H9 (cell line): ENCODE measurements around the gene PEA15. TPM values are rescaled to one million over a fixed set of nuclear protein-coding genes. Genes with fewer than 3 reads are reported as not detected.

Experiments used
- DNase-seq: peaks from one replicate; pipeline ENCODE4 v3.0.0-alpha.2; 2017
- H2AFZ ChIP-seq: one replicate; pipeline ENCODE4 v1.6.1; 2013; ENCODE audit warnings: mild to moderate bottlenecking, low read length, control low read depth, moderate library complexity
- H2AK5ac ChIP-seq: 2 replicates; pipeline ENCODE4 v1.6.1; 2013; ENCODE audit warnings: low read length, control low read depth, mixed read lengths; ENCODE audit not compliant: insufficient read length
- H2BK120ac ChIP-seq: one replicate; pipeline ENCODE4 v1.6.1; 2013; ENCODE audit warnings: low read depth, mild to moderate bottlenecking, low read length, control low read depth, inconsistent platforms; ENCODE audit not compliant: poor library complexity, severe bottlenecking
- H2BK12ac ChIP-seq: 2 replicates; pipeline ENCODE4 v1.6.1; 2013; ENCODE audit warnings: low read length, control low read depth, mixed read lengths, low read depth; ENCODE audit not compliant: insufficient read length
- H2BK15ac ChIP-seq: 2 replicates; pipeline ENCODE4 v1.6.1; 2013; ENCODE audit warnings: low read depth, low read length, control low read depth
- H2BK20ac ChIP-seq: one replicate; pipeline ENCODE4 v1.6.1; 2013; ENCODE audit warnings: low read depth, mild to moderate bottlenecking, low read length, control low read depth, inconsistent platforms; ENCODE audit not compliant: poor library complexity, severe bottlenecking
- H2BK5ac ChIP-seq: 2 replicates; pipeline ENCODE4 v1.6.1; 2013; ENCODE audit warnings: low read length, control low read depth, mixed read lengths; ENCODE audit not compliant: insufficient read length
- H3K14ac ChIP-seq: 2 replicates; pipeline ENCODE4 v1.6.1; 2013; ENCODE audit warnings: low read length, control low read depth; ENCODE audit not compliant: insufficient read depth
- H3K18ac ChIP-seq: 2 replicates; pipeline ENCODE4 v1.6.1; 2013; ENCODE audit warnings: low read depth, mild to moderate bottlenecking, mixed read lengths, low read length, control low read depth; ENCODE audit not compliant: insufficient read length
- H3K23ac ChIP-seq: 2 replicates; pipeline ENCODE4 v1.6.1; 2013; ENCODE audit warnings: low read length, control low read depth, mixed read lengths, low read depth; ENCODE audit not compliant: insufficient read length
- H3K23me2 ChIP-seq: 2 replicates; pipeline ENCODE4 v1.6.1; 2013; ENCODE audit warnings: low read depth, mild to moderate bottlenecking, mixed read lengths, low read length, control low read depth; ENCODE audit not compliant: insufficient read length, poor library complexity, severe bottlenecking
- H3K27ac ChIP-seq: 2 replicates; pipeline ENCODE4 v1.5.1; 2013; ENCODE audit warnings: low read length, control low read depth, mixed read lengths, low read depth; ENCODE audit not compliant: insufficient read length
- H3K27me3 ChIP-seq: 2 replicates; pipeline ENCODE4 v1.6.1; 2013; ENCODE audit warnings: low read length, control low read depth, inconsistent platforms; ENCODE audit not compliant: insufficient read depth
- H3K4ac ChIP-seq: 2 replicates; pipeline ENCODE4 v1.6.1; 2013; ENCODE audit warnings: low read depth, mild to moderate bottlenecking, control low read depth, inconsistent platforms, low read length, moderate library complexity
- H3K4me1 ChIP-seq: 2 replicates; pipeline ENCODE4 v1.6.1; 2013; ENCODE audit warnings: low read length, control low read depth, inconsistent platforms; ENCODE audit not compliant: insufficient read depth
- H3K4me2 ChIP-seq: 2 replicates; pipeline ENCODE4 v1.6.1; 2013; ENCODE audit warnings: low read length, control low read depth, mixed read lengths; ENCODE audit not compliant: insufficient read length, insufficient read depth
- H3K56ac ChIP-seq: 2 replicates; pipeline ENCODE4 v1.6.1; 2013; ENCODE audit warnings: low read depth, mild to moderate bottlenecking, mixed read lengths, low read length, control low read depth; ENCODE audit not compliant: insufficient read length
- H3K79me1 ChIP-seq: 2 replicates; pipeline ENCODE4 v1.6.1; 2013; ENCODE audit warnings: low read depth, mild to moderate bottlenecking, moderate library complexity, low read length, control low read depth, inconsistent platforms; ENCODE audit not compliant: insufficient read depth, poor library complexity, severe bottlenecking
- H3K79me2 ChIP-seq: 2 replicates; pipeline ENCODE4 v1.6.1; 2013; ENCODE audit warnings: low read length, control low read depth, inconsistent platforms; ENCODE audit not compliant: insufficient read depth
- H3K9ac ChIP-seq: 2 replicates; pipeline ENCODE4 v1.6.1; 2013; ENCODE audit warnings: low read length, control low read depth, mixed read lengths; ENCODE audit not compliant: insufficient read length; ENCODE audit errors: extremely low read depth
- H3K9me3 ChIP-seq: one replicate; pipeline ENCODE4 v1.6.1; 2013; ENCODE audit warnings: low read depth, low read length, inconsistent platforms; ENCODE audit not compliant: control insufficient read depth
- H3T11ph ChIP-seq: one replicate; pipeline ENCODE4 v1.6.1; 2013; ENCODE audit warnings: mild to moderate bottlenecking, low read length, control low read depth, inconsistent platforms
- H4K20me1 ChIP-seq: one replicate; pipeline ENCODE4 v1.6.1; 2013; ENCODE audit not compliant: control insufficient read depth, insufficient read length, insufficient read depth
- H4K5ac ChIP-seq: 2 replicates; pipeline ENCODE4 v1.6.1; 2013; ENCODE audit warnings: low read depth, mild to moderate bottlenecking, mixed read lengths, low read length, control low read depth; ENCODE audit not compliant: insufficient read length
- H4K8ac ChIP-seq: replicated peaks from 2 replicates; pipeline ENCODE4 v1.6.1; 2013; ENCODE audit warnings: low read length, control low read depth, mixed read lengths, low read depth; ENCODE audit not compliant: insufficient read length
- H4K91ac ChIP-seq: 2 replicates; pipeline ENCODE4 v1.6.1; 2013; ENCODE audit warnings: low read depth, mild to moderate bottlenecking, moderate library complexity, mixed read lengths, low read length, control low read depth; ENCODE audit not compliant: insufficient read length
- H3K27ac Mint-ChIP-seq, 3 experiments: 2 replicates in 2 of 3; 3 replicates in 1 of 3; pipeline ENCODE4 v1.8.0; 2020 to 2021; ENCODE audit warnings: mixed read lengths in 3 of 3, mild to moderate bottlenecking in 1 of 3, moderate library complexity in 1 of 3
- H3K27me3 Mint-ChIP-seq: 2 replicates; pipeline ENCODE4 v1.8.0; 2021; ENCODE audit warnings: low read depth, mild to moderate bottlenecking, moderate library complexity, mixed read lengths
- H3K36me3 Mint-ChIP-seq, 3 experiments: 2 replicates in 2 of 3; 3 replicates in 1 of 3; pipeline ENCODE4 v1.8.0; 2020 to 2021; ENCODE audit warnings: low read depth in 3 of 3, mixed read lengths in 3 of 3; ENCODE audit not compliant: insufficient read depth in 1 of 3
- H3K4me1 Mint-ChIP-seq, 2 experiments: 2 replicates each; pipeline ENCODE4 v1.8.0; 2020; ENCODE audit warnings: mixed read lengths in 2 of 2
- H3K4me3 Mint-ChIP-seq, 2 experiments: 2 replicates in 1 of 2; 3 replicates in 1 of 2; pipeline ENCODE4 v1.8.0; 2020 to 2021; ENCODE audit warnings: mild to moderate bottlenecking in 2 of 2, mixed read lengths in 2 of 2, moderate library complexity in 1 of 2
- H3K9me3 Mint-ChIP-seq, 2 experiments: 2 replicates in 1 of 2; 3 replicates in 1 of 2; pipeline ENCODE4 v1.8.0; 2020; ENCODE audit warnings: mild to moderate bottlenecking in 2 of 2, mixed read lengths in 2 of 2, moderate library complexity in 1 of 2
- CTCF ChIP-seq: fragments of 200-600 bp; sonication (generic); conservative IDR thresholded peaks from 3 replicates; pipeline ENCODE4 v1.8.0; 2021; ENCODE audit warnings: antibody characterized with exemption, mild to moderate bottlenecking
- WGBS: extraction: QIAGEN DNeasy Blood & Tissue Kit; methylation state at CpG from one replicate; pipeline ENCODE4 v1.1.7; 2013; ENCODE audit warnings: missing lambda C conversion rate, low lambda C conversion rate, mixed read lengths; ENCODE audit not compliant: insufficient read length; ENCODE audit errors: extremely low coverage; 5-methylcytosine and 5-hydroxymethylcytosine counted together
- total RNA-seq: library from RNA; stranded (reverse); gene quantifications from 2 replicates; pipeline ENCODE4 v1.2.1, GENCODE V29; 2021

Gene PEA15
- total RNA-seq, 1 experiment from 2014 or later = 82.1 TPM

DNA sequence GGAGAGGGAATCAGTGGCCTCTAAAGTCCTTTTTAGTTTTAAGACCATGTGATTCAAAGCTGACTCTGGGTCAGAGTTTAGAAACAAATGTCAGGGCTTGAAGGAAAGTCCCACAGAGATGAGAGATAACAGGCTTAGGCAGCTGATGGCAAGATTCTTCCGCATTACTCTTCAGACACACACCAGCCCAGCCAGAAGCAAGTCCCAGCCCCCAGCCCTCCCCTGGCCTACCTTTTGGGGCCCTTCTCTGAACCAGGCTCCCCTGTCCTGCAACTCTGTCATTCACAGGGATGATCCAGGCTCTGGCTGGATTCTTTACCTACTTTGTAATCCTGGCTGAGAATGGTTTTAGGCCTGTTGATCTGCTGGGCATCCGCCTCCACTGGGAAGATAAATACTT, 28.0 kb upstream of the PEA15 start:
- H3K23ac ChIP-seq = no peak overlapping the region
- no peak overlapping the region for H2AK5ac ChIP-seq
- no peak overlapping the region for H2BK15ac ChIP-seq
- no peaks in the 10 kb centered on the region for H4K20me1 ChIP-seq
- H3K9me3 ChIP-seq = no peaks in the 10 kb centered on the region
- no peak overlapping the region for H2BK20ac ChIP-seq
- H3K27ac ChIP-seq = no peak overlapping the region
- H4K8ac ChIP-seq = no peak overlapping the region
- H4K91ac ChIP-seq = no peak overlapping the region
- Mint-ChIP-seq H3K4me3 (no peak overlapping the region), H3K36me3 (peaks cover 0 to 3% (median 0%) of the 10 kb centered on the region in 3 experiments; a peak in 2 of 7 replicates), H3K27ac (peak overlapping the region; percentile 8 to 50 (median 15); a peak in 4 of 7 replicates), H3K9me3 (no peaks in the 10 kb centered on the region), H3K4me1 (peaks cover 19 to 23% of the 10 kb centered on the region in 2 experiments), H3K27me3 (peaks cover 36% of the 10 kb centered on the region)
- no CpG with 5 or more reads among the region's 2 CpGs for WGBS
- H3K23me2 ChIP-seq = no peaks in the 10 kb centered on the region
- no peak overlapping the region for H2AFZ ChIP-seq
- no peak overlapping the region for H3K4me2 ChIP-seq
- H3K79me1 ChIP-seq = no peaks in the 10 kb centered on the region
- no peak overlapping the region for H3K9ac ChIP-seq
- H3K79me2 ChIP-seq = no peaks in the 10 kb centered on the region
- no peak overlapping the region for H3T11ph ChIP-seq
- no peak overlapping the region for H3K56ac ChIP-seq
- no peak overlapping the region for H2BK12ac ChIP-seq
- no peak for TF ChIP-seq CTCF
- DNase-seq = no peak
- H3K18ac ChIP-seq = no peak overlapping the region
- H3K4ac ChIP-seq = no peak overlapping the region
- H3K14ac ChIP-seq = no peak overlapping the region
- H2BK5ac ChIP-seq = no peak overlapping the region
- H2BK120ac ChIP-seq = no peak overlapping the region
- H3K27me3 ChIP-seq = no peaks in the 10 kb centered on the region
- no peak overlapping the region for H4K5ac ChIP-seq
- H3K4me1 ChIP-seq = peaks cover 7% of the 10 kb centered on the region
